ENCODE measurements around the gene TMEM242.

- TF ChIP-seq EZH2 (IDR thresholded peaks at IDR 0.05; ENCODE audit: insufficient read depth, poor library complexity, severe bottlenecking) (no peak), EZH2phosphoT487 (IDR thresholded peaks at IDR 0.05; ENCODE audit: insufficient read depth, low read depth) (no peak)
These were observed 45.2 kb upstream of the TMEM242 start for GRCh38 chr6:157368359-157369049.
